NOMO-1 (cell line): ENCODE results near the gene MASTL.

Source experiments
- DNase-seq, 2 experiments: peaks; one replicate each; lab custom pipeline; 2025; ENCODE audit not compliant: unreplicated experiment in 2 of 2; lab: John Stamatoyannopoulos, UW

Gene MASTL

DNA sequence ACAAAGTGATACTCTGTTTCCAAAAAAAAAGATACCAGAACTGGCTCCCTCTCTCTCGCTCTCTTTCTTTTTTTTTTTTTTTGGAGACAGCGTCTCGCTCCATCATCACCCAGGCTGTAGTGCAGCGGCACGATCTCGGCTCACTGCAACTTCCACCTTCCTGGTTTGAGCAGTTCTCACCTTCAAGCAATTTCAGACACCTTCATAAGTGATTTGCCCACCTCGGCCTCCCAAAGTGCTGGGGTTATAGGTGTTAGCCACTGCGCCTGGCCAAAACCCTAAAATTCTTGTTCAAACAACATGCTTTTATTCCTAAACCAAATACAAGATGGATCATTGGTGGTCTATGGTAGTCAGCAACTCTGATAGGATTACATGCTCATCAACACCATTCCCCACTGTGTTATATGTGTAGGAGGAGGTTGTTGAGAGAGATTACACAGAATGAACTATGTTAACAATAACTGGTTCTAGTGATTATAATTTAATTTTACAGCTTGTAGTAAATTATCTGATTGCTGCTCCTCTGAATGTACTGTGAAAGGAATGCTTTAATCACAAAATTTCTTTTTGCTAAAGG lies 69.9 kb downstream of the MASTL start:
- DNase-seq, result no peak

- no peak for DNase-seq
These were observed 70.6 kb downstream of the MASTL start for GRCh38 chr10:27225642-27226257.

DNA sequence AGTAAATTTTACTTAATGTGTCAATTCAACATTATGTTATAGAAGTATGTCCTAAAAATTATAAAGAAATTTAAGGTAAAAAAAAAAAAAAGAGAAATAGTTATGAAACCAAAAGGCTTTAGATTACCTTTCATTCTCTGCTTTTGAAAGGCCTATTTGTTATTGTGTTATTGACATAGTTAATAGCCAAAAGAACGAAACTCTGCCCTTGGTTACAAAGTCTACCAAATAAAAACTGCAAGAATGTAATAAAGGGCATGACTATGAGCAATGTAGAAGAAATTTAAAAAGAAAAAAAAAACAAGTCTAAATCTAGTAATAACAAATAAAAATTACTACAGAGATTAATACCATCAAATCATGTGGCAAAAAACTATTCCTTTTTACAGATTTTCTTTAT lies 74.9 kb downstream of the MASTL start:
- no peak for DNase-seq

GRCh38 chr10:27235706-27236105 lies 80.6 kb downstream of the MASTL start:
- DNase-seq, result no peak
